Heart right ventricle (tissue), 16 donors: ENCODE measurements around the gene CENPP. TPM values are rescaled to one million over a fixed set of nuclear protein-coding genes. Genes with fewer than 3 reads are reported as not detected.
A peak's percentile ranks its signal among the peaks of the same experiment; 100 is the strongest.

Experiments used
- ATAC-seq, 8 donors: fragments of 200-7000 bp; cut with Tn5 transposase; one replicate each; pipeline ENCODE4 v1.9.1; 2020; ENCODE audit warnings: mild to moderate bottlenecking in 8 of 8, moderate library complexity in 8 of 8, moderate number of reproducible peaks in 1 of 8
- DNase-seq, 2 donors: peaks; one replicate each; pipeline ENCODE4 v3.0.0-alpha.2; 2020
- H3K27ac ChIP-seq, 10 donors: fragments of 200-600 bp; sonication (generic) in 2 of 10; one replicate each; pipeline versions ENCODE4 v1.5.0 to v1.8.0; 2020 to 2022; ENCODE audit warnings: mild to moderate bottlenecking in 3 of 10
- H3K27me3 ChIP-seq, 7 donors: fragments of 200-600 bp; one replicate each; pipeline ENCODE4 v1.8.0; 2021 to 2022; ENCODE audit warnings: mild to moderate bottlenecking in 2 of 7
- H3K36me3 ChIP-seq, 9 donors: fragments of 200-600 bp; sonication (generic) in 1 of 9; one replicate each; pipeline versions ENCODE4 v1.5.0 to v1.8.0; 2020 to 2022; ENCODE audit warnings: mild to moderate bottlenecking in 2 of 9
- H3K4me1 ChIP-seq, 9 donors: fragments of 200-600 bp; sonication (generic) in 1 of 9; one replicate each; pipeline versions ENCODE4 v1.5.0 to v1.8.0; 2020 to 2022; ENCODE audit warnings: mild to moderate bottlenecking in 4 of 9
- H3K4me3 ChIP-seq, 10 donors: fragments of 200-600 bp; sonication (generic) in 2 of 10; one replicate each; pipeline versions ENCODE4 v1.5.0 to v1.8.0; 2020 to 2022; ENCODE audit warnings: mild to moderate bottlenecking in 7 of 10, moderate library complexity in 2 of 10
- H3K9me3 ChIP-seq, 11 donors: fragments of 200-600 bp in 10 of 11; sonication (generic) in 2 of 11; one replicate each; pipeline versions ENCODE4 v1.5.0 to v1.8.0; 2013 to 2022; ENCODE audit warnings: mild to moderate bottlenecking in 2 of 11, control low read depth in 1 of 11, moderate library complexity in 1 of 11
- CTCF ChIP-seq, 9 donors: fragments of 200-600 bp; sonication (generic) in 2 of 9; IDR thresholded peaks; one replicate each; pipeline versions ENCODE4 v1.5.0 to v1.8.0; 2021 to 2022; ENCODE audit warnings: antibody characterized with exemption in 9 of 9, mild to moderate bottlenecking in 5 of 9, moderate library complexity in 1 of 9
- WGBS, 2 donors: extraction: QIAGEN DNeasy Blood & Tissue Kit; methylation state at CpG; one replicate each; pipeline ENCODE4 v1.1.7; 2013; ENCODE audit warnings: inconsistent platforms in 1 of 2; 5-methylcytosine and 5-hydroxymethylcytosine counted together
- intact Hi-C, 10 donors: fragments of 100-400 bp; cut with DNase I; formaldehyde crosslinking; loops; one replicate each; pipeline versions ENCODE4 v1.11.1 to v1.14.2; 2022
- polyA plus RNA-seq, 2 donors: library from polyadenylated mRNA; stranded (reverse); fragments of 200-250 nt; gene quantifications; one replicate each; pipeline ENCODE4 v1.2.3, GENCODE V29; 2013
- total RNA-seq, 10 donors: library from RNA; stranded (reverse); fragmentation: NEBNext Ultra II Directional in 3 of 10; extraction: Animal tissue kit (Norgen Biotek cat#: 25700) in 3 of 10; gene quantifications; one replicate each; pipeline versions ENCODE4 v1.2.1 to v1.2.4, GENCODE V29; 2021 to 2023
- donor health status: Arrhythmogenic right ventricular cardiomyopathy.
- donor health status: ischemic (EF 13 %, LVEDD 7.1; RV severe dilation, severe dysfunction).
- donor health status: healthy with polysubstance abuse.
- donor health status: DM: no; HTN: yes; CAD: no.
- donor health status: DM: no; HTN: no; CAD: no.
- donor health status: ischemic (EF 25% LVEDD 6.9; RV normal size, moderate dysfunction).
- donor health status: ischemic (EF 25% LVEDD 5.7; RV mildly dilated, moderate dysfunction).
- donor health status: healthy.
- donor health status: DM: yes; HTN: yes; CAD: no.
- donor health status: Ischemic cardiomyopathy.
- donor health status: ischemic (EF 35%, LVEDD 5.7; RV mildly dilated, moderate dysfunction).
- donor health status: nonischemic (EF 11% LVEDD 7.7; RV severe dilation, severe dysfunction).
- donor health status: DM: yes; HTN: yes; CAD: no.
- donor health status: PGD.
- donor health status: ischemic (EF 29% LVEDD 5.4; RV normal size, mild dysfunction).
- donor health status: nonischemic (EF 23%, LVEDD 6.1; RV moderate dilation, normal function).

Gene CENPP
- total and polyA plus RNA-seq, 12 donors: 1.3 to 5.2 (median 2.8) TPM

- Histone ChIP-seq H3K27me3 (no peaks in the 10 kb centered on the region), H3K9me3 (no peaks in the 10 kb centered on the region), H3K4me1 (peaks cover 10 to 62% (median 47%) of the 10 kb centered on the region in 9 donors), H3K4me3 (no peak overlapping the region), H3K27ac (peak overlapping the region in 4 of 10 donors; percentile 0 to 65 (median 42)), H3K36me3 (peaks cover 0 to 37% (median 0%) of the 10 kb centered on the region in 9 donors)
- DNase-seq (no peak), ATAC-seq (no peak)
- intact Hi-C loops: loop anchor here in 1 of 10 donors (5.0 kb wide), 1 partner anchor 101 kb away; no protein-coding TSS in a partner anchor
- 87 to 95% methylated on average over 6 of the region's 6 CpGs for WGBS, 2 donors
- TF ChIP-seq CTCF (IDR thresholded peaks at IDR 0.05): no peak
Measured at GRCh38 chr9:92666236-92666635, 340.5 kb downstream of the CENPP start.

GRCh38 chr9:92666912-92667532 is 341.3 kb downstream of the CENPP start:
- no peaks in the 10 kb centered on the region for H3K27me3 ChIP-seq
- ATAC-seq (no peak), DNase-seq (no peak)
- no peaks in the 10 kb centered on the region for H3K9me3 ChIP-seq
- H3K4me1 ChIP-seq: peaks cover 13 to 67% (median 50%) of the 10 kb centered on the region in 9 donors
- TF ChIP-seq CTCF (IDR thresholded peaks at IDR 0.05): no peak
- intact Hi-C loops: loop anchor here in 1 of 10 donors (5.0 kb wide), 1 partner anchor 100 kb away; no protein-coding TSS in a partner anchor
- no peak overlapping the region for H3K4me3 ChIP-seq
- peak overlapping the region in 1 of 10 donors; percentile 65 for H3K27ac ChIP-seq
- 88 to 89% methylated on average over 8 of the region's 8 CpGs for WGBS, 2 donors
- peaks cover 0 to 31% (median 0%) of the 10 kb centered on the region in 9 donors for H3K36me3 ChIP-seq

- peaks cover 13 to 63% (median 49%) of the 10 kb centered on the region in 9 donors for H3K4me1 ChIP-seq
- H3K27ac ChIP-seq: peak overlapping the region; percentile 7 to 98 (median 92)
- no peaks in the 10 kb centered on the region for H3K27me3 ChIP-seq
- 17 to 18% methylated on average over 14 of the region's 14 CpGs for WGBS, 2 donors
- no peaks in the 10 kb centered on the region for H3K9me3 ChIP-seq
- H3K4me3 ChIP-seq: peak overlapping the region; percentile 66 to 98 (median 81)
- peak in 5 of 8 donors; percentile 43 to 60 (median 53) for ATAC-seq
- peak; percentile 52 to 56 for DNase-seq
- intact Hi-C loops: loop anchor here in 1 of 10 donors (5.0 kb wide), 1 partner anchor 98 kb away; no protein-coding TSS in a partner anchor
- no peak for TF ChIP-seq CTCF (IDR thresholded peaks at IDR 0.05)
- H3K36me3 ChIP-seq: peaks cover 0 to 19% (median 0%) of the 10 kb centered on the region in 9 donors
Measured at GRCh38 chr9:92668746-92669526, 343.2 kb downstream of the CENPP start.

- no peaks in the 10 kb centered on the region for H3K9me3 ChIP-seq
- intact Hi-C loops: loop anchor here in 1 of 10 donors (5.0 kb wide), 1 partner anchor 98 kb away; no protein-coding TSS in a partner anchor
- H3K27ac ChIP-seq: peak overlapping the region; percentile 57 to 98 (median 92)
- WGBS, 2 donors: 0 to 1% methylated on average over 29 of the region's 29 CpGs
- no peaks in the 10 kb centered on the region for H3K27me3 ChIP-seq
- TF ChIP-seq CTCF (IDR thresholded peaks at IDR 0.05): no peak
- peak overlapping the region; percentile 66 to 98 (median 81) for H3K4me3 ChIP-seq
- peak; percentile 0 to 38 (median 16) for ATAC-seq
- peaks cover 9 to 58% (median 44%) of the 10 kb centered on the region in 9 donors for H3K4me1 ChIP-seq
- peaks cover 0 to 17% (median 0%) of the 10 kb centered on the region in 9 donors for H3K36me3 ChIP-seq
- no peak for DNase-seq
Measured at GRCh38 chr9:92669527-92669889, 343.8 kb downstream of the CENPP start.
